PC-3 (cell line): ENCODE measurements around the gene BMPR1A.

Source experiments
- CTCF ChIP-seq: fragments of 300-600 bp; sonication (generic); conservative IDR thresholded peaks from 2 replicates; pipeline ENCODE4 v1.5.1; 2017; ENCODE audit warnings: antibody characterized with exemption, low read depth, mild to moderate bottlenecking, low read length
- EZH2 ChIP-seq: fragments of 300-600 bp; sonication (generic); IDR thresholded peaks from one replicate; pipeline ENCODE4 v1.6.1; 2017; ENCODE audit warnings: antibody characterized with exemption, mild to moderate bottlenecking, low read length; ENCODE audit not compliant: unreplicated experiment

GRCh38 chr10:86969421-86970041 lies 213.1 kb downstream of the BMPR1A start:
- TF ChIP-seq CTCF (no peak), EZH2 (no peak)
